ENCODE data around the gene IRX1. TPM values are rescaled to one million over a fixed set of nuclear protein-coding genes. Genes with fewer than 3 reads are reported as not detected.

Gene IRX1
- total RNA-seq, 2 experiments from 2014 or later, result not detected

- no peaks in the 10 kb centered on the region for H3K9me3 Mint-ChIP-seq
- no peak overlapping the region for H3K4me3 Mint-ChIP-seq
- Histone ChIP-seq H3K4me1 (ENCODE audit: insufficient read depth, low read length) (no peaks in the 10 kb centered on the region), H3K9me3 (ENCODE audit: control insufficient read depth in 1 of 2, insufficient read depth in 1 of 2, low read length in 2 of 2) (peaks cover 0 to 38% of the 10 kb centered on the region in 2 experiments), H3K27ac (ENCODE audit: low read depth in 1 of 2, low read length in 2 of 2) (no peak overlapping the region), H3K27me3 (ENCODE audit: control insufficient read depth in 1 of 2, insufficient read depth in 2 of 2, low read length in 2 of 2) (peaks cover 14 to 23% of the 10 kb centered on the region in 2 experiments), H3K4me3 (ENCODE audit: low read length) (no peak overlapping the region), H3K36me3 (ENCODE audit: insufficient read depth, low read length) (no peaks in the 10 kb centered on the region)
- no peak for TF ChIP-seq CTCF (IDR thresholded peaks at IDR 0.05)
- no peaks in the 10 kb centered on the region for H3K4me1 Mint-ChIP-seq (ENCODE audit: low read depth)
- H3K27me3 Mint-ChIP-seq, result peaks cover 42% of the 10 kb centered on the region
- no peak overlapping the region for H3K27ac Mint-ChIP-seq
- H3K36me3 Mint-ChIP-seq (ENCODE audit: low read depth), result no peaks in the 10 kb centered on the region
- POLR2A ChIA-PET, result no interaction called here
- ATAC-seq (ENCODE audit: poor library complexity) (no peak), DNase-seq (no peak)
- CTCF ChIA-PET, result no interaction called here
- intact Hi-C loops (cut with DNase I, micrococcal nuclease), result no loop called here
Measured at GRCh38 chr5:3609120-3609681, 13.6 kb downstream of the IRX1 start.

GRCh38 chr5:3612591-3613042 is 17.0 kb downstream of the IRX1 start:
- DNase-seq (no peak), ATAC-seq (ENCODE audit: poor library complexity) (no peak)
- Mint-ChIP-seq H3K4me1 (ENCODE audit: low read depth) (no peaks in the 10 kb centered on the region), H3K27ac (no peak overlapping the region), H3K36me3 (ENCODE audit: low read depth) (no peaks in the 10 kb centered on the region), H3K4me3 (no peak overlapping the region), H3K9me3 (no peaks in the 10 kb centered on the region), H3K27me3 (peaks cover 22% of the 10 kb centered on the region)
- intact Hi-C loops (cut with DNase I, micrococcal nuclease), result no loop called here
- no peak for TF ChIP-seq CTCF (IDR thresholded peaks at IDR 0.05)
- H3K27ac ChIP-seq (ENCODE audit: low read depth in 1 of 2, low read length in 2 of 2), result no peak overlapping the region
- H3K9me3 ChIP-seq (ENCODE audit: control insufficient read depth in 1 of 2, insufficient read depth in 1 of 2, low read length in 2 of 2), result peaks cover 0 to 19% of the 10 kb centered on the region in 2 experiments
- no peak overlapping the region for H3K4me3 ChIP-seq (ENCODE audit: low read length)
- H3K4me1 ChIP-seq (ENCODE audit: insufficient read depth, low read length), result no peaks in the 10 kb centered on the region
- CTCF ChIA-PET, result no interaction called here
- POLR2A ChIA-PET, result no interaction called here
- peaks cover 0 to 4% of the 10 kb centered on the region in 2 experiments for H3K27me3 ChIP-seq (ENCODE audit: control insufficient read depth in 1 of 2, insufficient read depth in 2 of 2, low read length in 2 of 2)
- H3K36me3 ChIP-seq (ENCODE audit: insufficient read depth, low read length), result no peaks in the 10 kb centered on the region

GRCh38 chr5:3613726-3614125 is 18.1 kb downstream of the IRX1 start:
- Histone ChIP-seq H3K36me3 (ENCODE audit: insufficient read depth, low read length) (no peaks in the 10 kb centered on the region), H3K9me3 (ENCODE audit: control insufficient read depth in 1 of 2, insufficient read depth in 1 of 2, low read length in 2 of 2) (peaks cover 0 to 19% of the 10 kb centered on the region in 2 experiments), H3K4me3 (ENCODE audit: low read length) (no peak overlapping the region), H3K4me1 (ENCODE audit: insufficient read depth, low read length) (no peaks in the 10 kb centered on the region), H3K27ac (ENCODE audit: low read depth in 1 of 2, low read length in 2 of 2) (no peak overlapping the region), H3K27me3 (ENCODE audit: control insufficient read depth in 1 of 2, insufficient read depth in 2 of 2, low read length in 2 of 2) (no peaks in the 10 kb centered on the region)
- Mint-ChIP-seq H3K4me1 (ENCODE audit: low read depth) (no peaks in the 10 kb centered on the region), H3K27me3 (peaks cover 15% of the 10 kb centered on the region), H3K4me3 (no peak overlapping the region), H3K27ac (no peak overlapping the region), H3K36me3 (ENCODE audit: low read depth) (no peaks in the 10 kb centered on the region), H3K9me3 (no peaks in the 10 kb centered on the region)
- intact Hi-C loops (cut with DNase I, micrococcal nuclease), result no loop called here
- no peak for TF ChIP-seq CTCF (IDR thresholded peaks at IDR 0.05)
- CTCF ChIA-PET, result no interaction called here
- DNase-seq (no peak), ATAC-seq (ENCODE audit: poor library complexity) (no peak)
- POLR2A ChIA-PET, result no interaction called here

Data from CD4-positive, alpha-beta T cell (primary cell).